ENCODE data around the gene KRT3. TPM values are rescaled to one million over a fixed set of nuclear protein-coding genes. Genes with fewer than 3 reads are reported as not detected.

Gene KRT3
- polyA plus RNA-seq, 1 donor: not detected

Other genes with a start within 250 kb of the KRT3 start
- gene KRT71, start 243.0 kb downstream of the KRT3 start, polyA plus RNA-seq (ENCODE audit: insufficient read length): not detected
- not detected for gene KRT74, start 222.3 kb downstream of the KRT3 start, polyA plus RNA-seq (ENCODE audit: insufficient read length)
- not detected for gene KRT72, start 194.7 kb downstream of the KRT3 start, polyA plus RNA-seq (ENCODE audit: insufficient read length)
- gene KRT73, start 177.6 kb downstream of the KRT3 start, polyA plus RNA-seq (ENCODE audit: insufficient read length): not detected
- 0.08 TPM for gene KRT2, start 143.9 kb downstream of the KRT3 start, polyA plus RNA-seq (ENCODE audit: insufficient read length)
- 20.8 TPM for gene KRT1, start 115.7 kb downstream of the KRT3 start, polyA plus RNA-seq (ENCODE audit: insufficient read length)
- gene KRT77, start 92.6 kb downstream of the KRT3 start, polyA plus RNA-seq (ENCODE audit: insufficient read length): 0.32 TPM
- gene KRT76, start 18.8 kb downstream of the KRT3 start, polyA plus RNA-seq (ENCODE audit: insufficient read length): not detected
- not detected for gene KRT4, start 18.0 kb upstream of the KRT3 start, polyA plus RNA-seq (ENCODE audit: insufficient read length)
- 0.41 TPM for gene KRT79, start 38.2 kb upstream of the KRT3 start, polyA plus RNA-seq (ENCODE audit: insufficient read length)
- not detected for gene KRT78, start 52.9 kb upstream of the KRT3 start, polyA plus RNA-seq (ENCODE audit: insufficient read length)
- 2.1 TPM for gene KRT8, start 109.0 kb upstream of the KRT3 start, polyA plus RNA-seq (ENCODE audit: insufficient read length)
- 2.7 TPM for gene KRT18, start 153.0 kb upstream of the KRT3 start, polyA plus RNA-seq (ENCODE audit: insufficient read length)
- 448 TPM for gene EIF4B, start 210.3 kb upstream of the KRT3 start, polyA plus RNA-seq (ENCODE audit: insufficient read length)